HG03095 (cell line): ENCODE measurements around the gene CD200.

Experiments used
- ATAC-seq: cut with Tn5 transposase; IDR thresholded peaks from one replicate; pipeline ENCODE4 v1.9.1; 2021; ENCODE audit warnings: moderate library complexity; ENCODE audit not compliant: unreplicated experiment

CD200 gene

DNA sequence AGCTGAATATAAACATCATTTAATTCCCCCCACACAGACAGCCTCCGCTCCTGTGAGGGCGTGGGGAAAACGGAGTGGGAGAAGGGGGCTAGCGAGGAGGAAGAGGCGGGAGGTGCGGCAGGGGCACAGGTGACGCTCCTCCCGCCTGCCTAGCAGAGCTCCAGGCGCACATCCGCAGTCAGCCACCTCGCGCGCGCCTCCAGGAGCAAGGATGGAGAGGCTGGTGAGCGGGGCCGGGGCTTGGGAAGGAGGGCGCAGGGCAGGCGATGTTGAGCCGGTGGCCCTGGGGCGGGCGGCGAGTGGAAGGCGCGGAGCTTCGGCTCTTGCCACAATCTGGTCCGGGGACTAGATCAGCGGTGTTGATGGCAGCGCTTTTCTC is at the start of gene CD200:
TSS of gene CD200 (plus strand) at position 155 of the 379 bp plus-strand sequence. CDS start at position 212, 57 bp downstream.
- peak; percentile 69 for ATAC-seq

DNA sequence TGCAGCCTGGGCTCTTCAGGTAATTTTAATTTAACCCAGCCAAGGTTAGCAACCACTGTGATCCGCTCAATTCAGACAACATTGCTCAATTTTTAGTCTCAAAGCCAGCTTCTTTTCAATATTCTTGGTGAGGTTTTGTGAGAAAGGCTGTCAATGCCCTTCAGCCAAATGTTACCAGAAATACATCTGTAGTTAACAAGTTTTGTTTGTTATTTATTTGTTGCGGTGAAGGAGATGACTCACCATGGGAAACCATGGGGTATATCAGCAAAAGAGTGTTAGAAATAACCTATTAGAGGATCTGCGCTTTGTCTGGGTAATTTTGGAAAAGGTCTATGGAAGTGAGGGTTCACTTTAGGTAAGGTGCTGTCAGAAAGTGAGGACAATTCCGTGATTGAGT is 43.9 kb upstream of the CD200 start:
- no peak for ATAC-seq

- ATAC-seq, result peak; percentile 55
Measured at GRCh38 chr3:112293368-112294321, 39.3 kb upstream of the CD200 start, which contains the start of gene SLC9C1. TSS of gene SLC9C1 (minus strand) at chr3:112294216. CDS start at chr3:112286791, 7,425 bp downstream.

- no peak for ATAC-seq
Measured at GRCh38 chr3:112297714-112298113, 35.2 kb upstream of the CD200 start.

DNA sequence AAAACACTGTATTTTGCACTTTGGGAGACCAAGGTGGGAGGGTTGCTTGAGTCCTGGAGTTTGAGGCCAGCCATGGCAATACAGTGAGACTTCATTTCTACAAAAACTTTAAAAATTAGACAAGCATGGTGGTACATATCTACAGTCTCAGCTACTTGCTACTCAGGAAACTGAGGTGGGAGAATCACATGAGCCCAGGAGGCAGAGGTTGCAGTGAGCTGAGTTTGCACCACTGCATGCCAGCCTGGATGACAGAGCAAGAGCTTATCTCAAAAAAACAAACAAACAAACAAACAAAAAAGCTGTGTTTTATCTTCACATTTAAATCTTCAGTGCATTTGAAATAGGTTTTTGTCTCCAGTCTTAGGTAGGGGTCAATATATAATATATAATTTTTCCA is 34.2 kb upstream of the CD200 start:
- ATAC-seq, result no peak

DNA sequence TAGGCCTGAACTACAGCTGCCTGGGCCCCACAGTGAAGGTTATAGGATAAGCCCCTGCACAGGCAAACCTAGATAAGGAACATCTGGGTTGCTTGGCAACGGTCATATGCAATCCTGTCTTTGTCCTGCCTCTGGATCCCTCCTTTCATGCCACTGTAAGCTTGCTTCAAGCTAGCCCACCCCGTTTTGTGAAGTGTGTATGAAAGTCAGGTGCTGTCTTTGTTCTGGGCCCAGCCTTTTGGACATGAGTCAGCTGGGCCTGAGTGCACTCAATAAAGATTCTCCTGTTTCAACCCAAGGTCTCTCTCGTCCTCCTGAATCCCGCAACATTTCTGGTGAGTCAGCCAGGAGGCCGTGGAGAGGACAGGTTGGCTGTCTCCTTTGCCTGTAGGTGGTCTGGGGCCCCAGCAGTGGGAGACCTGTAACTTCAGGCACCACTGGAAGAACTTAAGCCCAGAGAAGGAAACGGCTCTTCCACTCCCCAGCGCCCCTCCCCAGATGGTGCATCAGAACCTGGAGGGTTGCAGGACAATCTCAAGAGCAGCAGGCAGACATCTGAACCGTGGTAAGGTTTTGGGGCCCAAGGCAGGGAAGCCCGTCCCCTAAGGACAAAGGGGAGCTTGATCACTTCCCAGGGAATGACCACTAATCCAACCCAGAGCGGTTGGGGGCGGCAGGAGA is 30.7 kb upstream of the CD200 start:
- no peak for ATAC-seq

GRCh38 chr3:112302881-112303763 is 29.8 kb upstream of the CD200 start:
- no peak for ATAC-seq

- no peak for ATAC-seq
Measured at GRCh38 chr3:112303764-112304325, 29.1 kb upstream of the CD200 start.

- ATAC-seq, result no peak
Measured at GRCh38 chr3:112304611-112305010, 28.3 kb upstream of the CD200 start.

- no peak for ATAC-seq
Measured at GRCh38 chr3:112306825-112307224, 26.1 kb upstream of the CD200 start.

DNA sequence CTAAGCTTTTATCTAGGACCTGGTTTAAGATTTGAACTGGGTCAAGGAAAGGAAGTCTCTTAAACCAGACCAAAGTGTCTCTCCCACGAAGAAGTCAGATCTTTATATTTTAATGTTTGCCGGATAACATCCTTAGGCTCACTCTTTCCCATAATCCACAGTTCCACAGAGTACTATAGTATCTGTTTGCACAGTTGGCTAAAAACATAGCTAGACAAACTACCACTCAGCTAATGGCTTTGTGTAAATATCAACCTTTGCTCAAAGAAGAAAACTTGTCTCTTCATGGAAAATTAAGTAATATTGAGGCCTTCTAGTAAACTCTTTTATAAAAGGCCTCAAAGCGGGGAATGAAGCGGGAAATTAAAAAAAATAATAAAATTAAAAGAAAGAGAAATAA is 25.4 kb upstream of the CD200 start:
- no peak for ATAC-seq

- ATAC-seq, result no peak
Measured at GRCh38 chr3:112308151-112308911, 24.6 kb upstream of the CD200 start.

DNA sequence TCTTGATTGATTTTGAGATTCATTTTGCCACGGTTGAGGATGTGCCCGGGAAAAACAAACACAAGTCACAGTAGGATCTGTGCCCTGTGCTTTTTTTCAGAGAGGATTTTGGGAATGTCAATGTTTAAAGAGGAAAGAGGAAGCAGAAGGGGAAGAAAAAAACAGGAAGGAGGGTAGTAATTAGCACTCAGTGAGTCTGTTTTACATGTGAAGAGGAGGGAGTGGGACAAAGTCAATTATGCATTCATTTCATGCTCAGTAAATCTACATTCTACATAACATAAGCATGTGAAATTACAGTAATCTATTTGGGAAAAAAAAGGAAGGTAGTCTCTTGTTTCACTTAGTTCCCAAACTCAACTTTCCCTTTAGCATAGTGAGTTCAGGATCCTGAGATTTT is 18.3 kb upstream of the CD200 start:
- ATAC-seq, result no peak

DNA sequence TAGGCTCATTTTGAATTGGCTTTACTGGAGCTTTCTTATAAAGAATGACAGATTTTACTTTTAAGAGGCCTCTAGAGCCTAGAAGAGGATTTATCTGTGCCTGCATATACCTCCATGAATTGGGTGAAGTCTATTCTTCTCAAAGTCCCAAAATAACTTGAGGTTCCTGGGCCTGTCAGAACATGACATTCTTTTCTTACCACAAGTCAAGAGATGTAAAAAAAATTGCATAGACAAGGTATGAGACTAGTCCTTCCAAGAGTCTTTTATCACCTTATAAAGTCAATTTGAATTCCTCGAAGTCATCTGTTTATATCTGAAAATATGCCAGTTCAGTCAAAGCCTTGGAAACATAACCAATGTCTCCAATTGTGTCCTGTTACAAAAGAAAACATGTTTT is 17.2 kb upstream of the CD200 start:
- no peak for ATAC-seq

DNA sequence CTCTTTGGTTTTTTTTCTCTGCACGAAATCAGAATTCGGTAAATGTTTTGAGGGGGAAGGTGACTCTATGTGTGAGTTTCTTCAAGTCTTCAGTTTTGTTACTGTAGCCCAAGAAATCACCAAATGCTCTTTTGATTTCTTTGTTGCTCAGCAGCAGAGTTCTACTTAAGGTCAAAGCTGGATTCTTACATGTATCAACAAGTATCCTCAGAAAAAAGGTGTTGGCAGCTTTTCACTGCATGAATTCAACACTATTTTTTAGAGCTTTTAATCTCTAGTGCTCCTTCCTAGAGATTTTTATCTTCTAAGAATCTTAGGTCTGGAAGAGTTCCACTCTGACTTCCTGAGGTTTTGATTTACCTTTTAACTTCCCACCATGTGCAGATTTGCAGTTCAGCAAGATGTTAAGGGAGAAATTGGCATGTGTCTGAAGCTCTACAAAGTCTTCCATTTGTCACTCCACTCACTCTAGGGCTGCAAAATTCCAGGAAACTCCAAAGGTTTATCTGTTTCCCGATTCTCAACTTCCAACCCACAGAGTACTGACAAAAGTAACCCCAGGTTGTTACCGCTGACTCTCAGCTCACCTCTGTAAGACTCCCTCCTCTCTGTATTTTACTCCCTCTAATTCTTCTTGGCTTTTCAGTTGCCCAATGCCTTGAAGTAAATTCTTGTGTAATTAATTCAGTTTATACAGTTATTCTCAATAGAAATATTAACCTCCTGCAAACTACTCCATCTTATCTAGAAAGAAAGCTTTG is 13.3 kb upstream of the CD200 start:
- ATAC-seq, result no peak

DNA sequence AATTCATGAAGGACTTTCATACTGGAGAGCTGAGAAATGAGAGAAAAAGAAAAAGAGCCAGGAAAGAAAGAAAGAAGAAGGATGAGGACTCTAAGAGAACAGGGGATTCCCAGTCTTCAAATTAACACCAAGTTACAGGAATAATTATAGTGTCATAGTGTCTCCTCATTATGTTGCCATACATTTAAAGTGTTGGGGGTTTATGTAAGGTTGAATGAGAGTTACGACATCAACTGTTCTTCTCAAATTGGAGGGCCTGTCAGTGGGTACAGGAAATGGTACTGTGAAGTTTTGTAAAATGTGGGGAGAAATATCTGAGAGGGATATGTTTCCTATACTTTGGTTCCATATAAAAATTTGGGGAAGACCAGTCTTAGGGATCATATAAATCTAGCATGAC is 12.3 kb upstream of the CD200 start:
- ATAC-seq, result no peak

DNA sequence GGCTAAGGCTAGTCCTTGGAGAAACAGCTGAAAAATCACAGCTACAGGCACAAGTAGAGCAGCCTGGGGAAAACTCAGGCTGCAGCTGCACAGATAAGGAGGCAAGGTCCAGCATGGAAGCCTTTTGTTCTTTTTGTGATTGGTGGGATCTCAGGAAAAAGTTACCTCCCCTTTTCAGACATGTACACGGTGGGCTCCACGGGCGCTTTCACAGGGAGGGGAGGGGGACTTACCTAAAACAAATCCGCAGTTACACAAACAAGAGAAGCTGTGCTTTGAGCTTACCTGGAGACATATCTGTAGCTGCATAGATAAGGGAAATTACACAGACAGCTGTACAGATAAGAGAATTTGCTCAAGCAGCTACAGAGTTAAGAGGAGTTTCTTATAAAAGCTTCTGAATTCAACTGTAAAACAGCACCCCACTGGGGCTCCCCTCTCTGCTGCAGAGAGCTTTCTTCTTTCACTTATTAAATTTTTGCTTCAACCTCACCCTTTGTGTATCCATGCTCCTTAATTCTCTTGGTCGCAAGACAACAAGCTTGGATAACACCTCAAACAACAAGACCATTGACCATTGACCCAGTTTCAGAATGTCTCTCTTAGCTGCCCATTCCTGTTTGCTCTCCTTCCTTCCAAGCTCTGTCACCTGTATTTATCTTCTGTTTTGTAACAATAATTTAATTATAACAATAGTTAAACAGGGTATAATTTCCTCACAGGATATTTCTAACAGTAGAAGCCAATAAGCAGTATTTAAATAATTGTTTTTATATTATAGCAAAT is 10.9 kb upstream of the CD200 start:
- ATAC-seq, result no peak

- ATAC-seq, result peak; percentile 96
Measured at GRCh38 chr3:112327371-112327951, 5.5 kb upstream of the CD200 start.
